Stimulated activated CD8-positive, alpha-beta memory T cell treated with anti-CD3 and anti-CD28 coated beads, Interleukin-15, amount 100 ng/mL, for 48 hours (primary cell): ENCODE results near the gene RNF111.
"Not testable (repeated sequence)": the region's sequence is repeated elsewhere in the genome, so short reads cannot be mapped to it uniquely, and the experiment has no call there.

Source experiments
- DNase-seq, 2 donors: peaks; one replicate each; pipeline ENCODE4 v3.0.0-alpha.2; 2020; ENCODE audit warnings: low read depth in 2 of 2

RNF111 gene

DNA sequence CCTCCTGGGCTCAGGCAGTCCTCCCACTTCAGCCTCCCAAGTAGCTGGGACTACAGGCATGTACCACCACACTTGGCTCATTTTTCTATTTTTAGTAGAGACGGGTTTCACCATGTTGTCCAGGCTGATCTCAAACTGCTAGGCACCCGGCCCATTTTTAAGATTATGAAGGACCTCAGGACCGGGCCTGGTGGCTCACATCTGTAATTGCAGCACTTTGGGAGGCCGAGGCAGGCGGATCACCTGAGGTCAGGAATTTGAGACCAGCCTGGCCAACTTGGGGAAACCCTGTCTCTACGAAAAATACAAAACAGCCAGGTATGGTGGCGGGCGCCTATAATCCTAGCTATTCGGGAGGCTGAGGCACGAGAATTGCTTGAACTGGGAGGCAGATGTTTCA, 12.8 kb downstream of the RNF111 start:
- not testable (repeated sequence) for DNase-seq

DNA sequence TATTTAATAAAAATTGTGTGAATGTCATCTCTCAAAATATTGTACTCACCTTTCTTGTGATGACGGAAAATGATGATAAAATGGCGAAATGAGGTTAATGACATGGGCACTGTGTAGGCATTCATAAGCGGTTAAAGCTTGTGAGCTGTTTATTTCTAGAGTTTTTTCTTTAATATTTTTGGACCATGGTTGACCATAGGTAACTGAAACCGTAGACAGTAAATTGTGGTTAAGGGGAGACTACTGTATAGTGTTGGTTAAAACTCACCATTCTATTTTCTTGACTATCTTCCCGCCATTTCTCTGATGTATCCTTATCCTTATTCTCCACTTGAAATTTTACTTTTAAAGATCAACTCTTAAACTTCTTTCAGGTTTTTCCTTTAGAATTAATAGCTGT, 14.5 kb downstream of the RNF111 start:
- DNase-seq = no peak

GRCh38 chr15:59002418-59002859, 15.0 kb downstream of the RNF111 start:
- DNase-seq = no peak

DNA sequence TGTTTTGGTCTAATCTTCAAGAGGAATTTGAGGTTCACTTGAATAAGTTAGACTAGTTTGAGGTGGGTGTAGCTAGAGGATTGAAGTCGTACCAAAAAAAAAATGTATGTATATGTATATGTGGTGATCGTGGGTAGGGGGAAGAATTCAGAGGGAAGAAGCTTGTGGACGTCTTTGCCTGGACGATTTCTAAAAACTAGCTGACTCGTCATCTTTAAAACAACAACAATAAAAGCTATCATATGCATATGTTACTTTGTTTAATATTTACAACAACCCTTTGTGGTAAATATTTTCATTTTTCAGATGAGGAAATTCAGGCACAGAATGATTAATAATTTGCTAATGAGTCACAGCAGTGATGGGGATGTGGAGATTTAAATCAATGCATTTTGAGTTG, 18.1 kb downstream of the RNF111 start:
- no peak for DNase-seq

GRCh38 chr15:59008086-59008485, 20.6 kb downstream of the RNF111 start:
- DNase-seq = no peak

GRCh38 chr15:59011262-59011952, 23.9 kb downstream of the RNF111 start:
- no peak for DNase-seq

- no peak for DNase-seq
Observed at GRCh38 chr15:59013246-59013873, 25.9 kb downstream of the RNF111 start.

- no peak for DNase-seq
Observed at GRCh38 chr15:59014068-59014467, 26.6 kb downstream of the RNF111 start.

DNA sequence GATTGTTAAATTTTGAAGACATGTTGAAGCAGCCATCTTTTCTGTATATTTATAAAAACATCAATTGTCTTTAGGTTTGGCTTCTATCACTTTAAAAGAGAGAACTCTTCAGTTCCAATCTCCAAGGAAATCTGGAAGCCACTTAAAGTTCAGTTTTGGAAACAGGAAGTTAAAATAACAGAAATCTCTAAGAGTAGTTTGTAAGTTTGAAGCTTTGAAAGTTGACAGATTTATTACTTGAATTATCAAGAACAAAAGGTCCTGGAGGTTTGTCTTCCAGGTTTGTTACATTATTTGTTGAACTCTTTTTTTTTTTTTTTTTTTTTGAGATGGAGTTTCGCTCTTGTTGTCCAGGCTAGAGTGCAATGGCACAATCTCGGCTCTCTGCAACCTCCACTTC, 30.0 kb downstream of the RNF111 start:
- no peak for DNase-seq

GRCh38 chr15:59018833-59019232, 31.4 kb downstream of the RNF111 start:
- no peak for DNase-seq

DNA sequence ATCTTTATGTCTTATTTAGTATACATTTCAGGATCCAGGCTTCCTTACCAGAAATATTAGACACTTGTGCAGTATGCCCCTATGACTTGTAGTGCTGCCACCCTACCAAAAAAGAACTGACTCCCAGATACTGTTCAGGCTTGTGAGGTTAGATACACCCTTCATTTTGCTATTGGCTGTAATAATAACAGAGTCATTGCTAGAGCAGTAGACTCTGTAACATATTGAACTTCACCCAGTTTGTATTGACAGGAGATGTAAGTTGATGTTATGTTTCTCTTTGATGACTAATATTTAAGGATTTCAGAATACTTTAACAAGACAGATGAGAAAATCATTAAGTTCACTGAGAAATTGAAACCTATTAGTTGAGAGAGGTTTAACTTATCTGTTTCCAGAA, 32.9 kb downstream of the RNF111 start:
- no peak for DNase-seq

GRCh38 chr15:59022188-59022587, 34.7 kb downstream of the RNF111 start:
- DNase-seq = no peak

GRCh38 chr15:59026207-59026606, 38.7 kb downstream of the RNF111 start:
- no peak for DNase-seq

DNA sequence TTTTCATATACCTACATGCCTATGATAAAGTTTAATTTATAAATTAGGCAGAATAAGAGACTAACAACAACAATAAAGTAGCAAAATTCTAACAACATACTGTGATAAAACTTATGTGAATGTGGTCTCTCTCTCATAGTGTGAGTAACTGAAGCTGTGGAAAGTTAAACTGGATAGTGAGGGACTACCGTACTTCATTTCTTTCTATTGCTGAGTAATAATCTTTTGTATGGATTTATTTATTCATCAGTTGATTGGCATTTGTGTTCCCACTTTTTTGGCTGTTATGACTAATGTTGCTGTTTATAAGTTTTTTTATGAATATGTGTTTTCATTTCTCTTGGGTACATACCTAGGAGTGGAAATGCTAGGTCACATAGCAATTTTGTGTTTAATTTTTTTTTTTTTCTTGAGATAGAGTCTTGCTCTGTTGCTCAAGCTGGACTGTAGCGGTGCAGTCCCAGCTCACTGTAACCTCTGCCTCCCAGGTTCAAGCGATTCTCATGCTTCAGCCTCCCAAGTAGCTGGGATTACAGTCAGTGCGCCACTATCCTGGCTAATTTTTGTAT, 41.0 kb downstream of the RNF111 start:
- no peak for DNase-seq

DNA sequence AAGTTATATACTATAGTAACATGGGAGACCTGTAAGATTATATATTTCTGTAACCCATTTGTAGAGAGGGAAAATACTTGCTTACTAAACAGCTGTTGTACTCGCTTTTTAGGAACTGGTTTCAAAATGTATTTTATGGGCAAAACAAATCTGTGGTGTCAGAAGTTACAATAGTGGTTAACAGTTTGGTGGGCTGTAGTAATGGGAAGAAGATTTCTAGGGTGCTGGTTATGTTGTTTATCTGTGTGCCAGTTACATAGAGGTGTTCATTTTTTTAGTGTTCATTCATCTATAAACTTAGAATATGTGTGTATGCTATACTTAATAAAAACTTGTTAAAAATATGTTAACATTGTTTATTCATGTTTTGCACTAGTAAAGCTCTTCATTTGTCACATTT, 42.1 kb downstream of the RNF111 start:
- no peak for DNase-seq

DNA sequence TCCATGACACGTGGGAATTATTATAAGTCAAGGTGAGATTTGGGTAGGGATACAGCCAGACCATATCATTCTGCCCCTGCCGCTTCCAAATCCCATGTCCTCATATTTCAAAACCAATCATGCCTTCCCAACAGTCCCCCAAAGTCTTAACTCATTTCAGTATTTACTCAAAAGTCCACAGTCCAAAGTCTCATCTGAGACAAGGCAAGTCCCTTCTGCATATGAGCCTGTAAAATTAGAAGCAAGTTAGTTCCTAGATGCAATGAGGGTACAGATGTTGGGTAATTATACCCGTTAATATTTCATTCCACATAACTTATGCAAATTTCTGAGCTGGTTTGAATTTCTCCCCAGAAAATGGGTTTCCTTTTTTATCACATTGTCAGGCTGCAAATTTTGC, 47.7 kb downstream of the RNF111 start:
- no peak for DNase-seq

DNA sequence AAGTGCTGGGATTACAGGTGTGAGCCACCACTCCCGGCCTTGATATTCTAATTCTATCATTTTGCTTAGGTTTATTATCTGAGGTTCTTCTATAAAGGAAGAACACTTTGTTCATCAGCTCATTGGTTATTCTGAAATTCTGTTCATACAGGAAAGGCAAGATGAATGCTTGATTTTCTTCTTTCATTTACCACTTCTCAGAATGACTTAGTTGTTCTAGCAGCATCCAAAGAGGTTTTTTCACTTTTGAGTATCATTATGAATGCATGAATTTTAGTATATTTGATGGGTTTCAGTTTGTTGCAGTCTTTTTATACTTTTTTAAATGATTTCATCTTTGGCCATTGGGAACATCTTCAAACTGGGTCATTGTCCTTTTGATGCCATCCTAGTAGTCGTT, 51.8 kb downstream of the RNF111 start:
- no peak for DNase-seq

DNA sequence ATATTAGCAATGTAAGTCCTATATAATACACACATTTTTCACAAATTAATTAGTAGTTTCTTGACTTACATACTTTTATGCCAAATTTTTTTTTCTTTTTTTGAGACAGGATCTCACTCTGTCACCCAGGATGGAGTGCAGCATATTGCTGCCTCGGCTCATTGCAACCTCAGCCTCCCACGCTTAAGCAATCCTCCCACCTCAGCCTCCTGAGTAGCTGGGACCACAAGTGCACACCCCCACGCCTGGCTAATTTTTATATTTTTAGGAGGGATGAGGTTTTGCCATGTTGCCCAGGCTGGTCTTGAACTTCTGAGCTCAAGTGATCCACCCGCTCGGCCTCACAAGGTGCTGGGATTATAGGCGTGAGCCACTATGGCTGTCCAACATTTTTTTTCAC, 54.6 kb downstream of the RNF111 start:
- DNase-seq = no peak

DNA sequence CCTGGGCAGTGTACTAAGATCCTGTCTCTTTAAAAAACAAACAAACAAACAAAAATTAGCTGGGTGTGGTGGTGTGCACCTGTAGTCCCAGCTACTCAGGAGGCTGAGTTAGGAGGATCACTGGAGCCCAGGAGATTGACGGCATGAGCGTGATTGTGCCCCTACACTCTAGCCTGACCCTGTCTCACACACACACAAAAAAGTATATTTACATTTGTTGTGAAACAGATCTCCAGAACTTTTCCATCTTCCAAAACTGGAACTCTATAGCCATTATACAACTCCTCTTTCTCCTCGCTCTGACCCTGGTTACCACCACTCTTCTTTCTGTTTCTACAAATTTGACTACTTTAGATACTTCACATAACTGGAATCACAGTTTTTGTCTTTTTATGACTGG, 61.4 kb downstream of the RNF111 start:
- DNase-seq = no peak

GRCh38 chr15:59051873-59052861, 64.7 kb downstream of the RNF111 start:
- no peak for DNase-seq

DNA sequence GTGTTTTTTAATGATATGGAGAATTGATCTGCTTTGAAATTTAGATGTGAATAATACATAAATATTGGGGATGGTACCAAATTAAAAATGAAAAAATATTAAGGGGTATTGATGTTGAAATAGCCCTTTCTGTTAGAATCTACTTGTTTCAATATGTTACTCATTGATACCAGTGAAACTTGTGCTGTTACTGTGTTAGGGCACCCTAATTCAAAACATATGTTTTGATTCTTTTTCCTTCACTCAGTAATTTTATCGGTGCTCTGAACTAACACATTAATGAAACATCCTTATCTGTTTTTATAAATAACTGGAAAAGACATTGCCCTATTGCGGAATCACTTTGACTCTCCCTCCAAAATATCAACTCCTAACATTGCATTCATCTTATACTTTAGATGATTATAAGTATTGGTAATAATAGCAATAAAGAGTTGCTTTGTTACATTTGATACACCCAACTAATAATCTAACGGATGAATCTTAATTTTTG, 65.5 kb downstream of the RNF111 start:
- DNase-seq = no peak

GRCh38 chr15:59053482-59053881, 66.0 kb downstream of the RNF111 start:
- no peak for DNase-seq
